ENCODE results near the gene LHFPL4. TPM values are rescaled to one million over a fixed set of nuclear protein-coding genes. Genes with fewer than 3 reads are reported as not detected.
"Not testable (repeated sequence)": the region's sequence is repeated elsewhere in the genome, so short reads cannot be mapped to it uniquely, and the experiment has no call there.

Gene LHFPL4
- total RNA-seq, 1 experiment from 2014 or later = not detected

DNA sequence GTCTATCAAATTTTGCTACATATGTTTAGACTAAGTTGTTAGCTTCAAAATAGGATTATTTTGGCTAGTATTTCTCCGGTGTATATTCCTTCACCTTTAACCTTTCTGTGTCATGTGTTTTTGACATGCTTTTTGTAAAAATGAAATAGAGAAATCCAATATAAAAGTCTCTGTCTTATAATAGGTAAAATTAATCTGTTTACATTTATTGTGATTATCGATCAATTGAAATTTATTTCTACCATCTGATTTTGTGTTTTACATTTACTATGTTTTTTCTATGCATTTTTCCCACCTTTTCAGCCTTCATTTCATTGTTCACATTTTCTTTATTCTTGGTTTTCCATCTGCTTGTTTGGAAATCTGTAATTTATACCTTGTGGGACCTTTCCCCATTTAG lies 11.7 kb upstream of the LHFPL4 start:
- ChIA-PET POLR2A (no interaction called here), CTCF (interaction anchor here (0.7 kb wide), 1 partner anchor 70 kb away, joined by 3 read pairs; no protein-coding TSS in a partner anchor)
- peaks cover 27% of the 10 kb centered on the region for H3K27me3 Mint-ChIP-seq (ENCODE audit: insufficient read depth, unreplicated experiment)
- H3K4me1 Mint-ChIP-seq (ENCODE audit: insufficient read depth, unreplicated experiment) = no peaks in the 10 kb centered on the region
- intact Hi-C loops (cut with micrococcal nuclease) = no loop called here
- no peaks in the 10 kb centered on the region for H3K9me3 Mint-ChIP-seq (ENCODE audit: unreplicated experiment)
- no peaks in the 10 kb centered on the region for H3K36me3 Mint-ChIP-seq (ENCODE audit: insufficient read depth, unreplicated experiment)
- no peak for DNase-seq (ENCODE audit: unreplicated experiment)
- H3K4me3 Mint-ChIP-seq (ENCODE audit: unreplicated experiment) = no peak overlapping the region
- TF ChIP-seq, protein P1, sequence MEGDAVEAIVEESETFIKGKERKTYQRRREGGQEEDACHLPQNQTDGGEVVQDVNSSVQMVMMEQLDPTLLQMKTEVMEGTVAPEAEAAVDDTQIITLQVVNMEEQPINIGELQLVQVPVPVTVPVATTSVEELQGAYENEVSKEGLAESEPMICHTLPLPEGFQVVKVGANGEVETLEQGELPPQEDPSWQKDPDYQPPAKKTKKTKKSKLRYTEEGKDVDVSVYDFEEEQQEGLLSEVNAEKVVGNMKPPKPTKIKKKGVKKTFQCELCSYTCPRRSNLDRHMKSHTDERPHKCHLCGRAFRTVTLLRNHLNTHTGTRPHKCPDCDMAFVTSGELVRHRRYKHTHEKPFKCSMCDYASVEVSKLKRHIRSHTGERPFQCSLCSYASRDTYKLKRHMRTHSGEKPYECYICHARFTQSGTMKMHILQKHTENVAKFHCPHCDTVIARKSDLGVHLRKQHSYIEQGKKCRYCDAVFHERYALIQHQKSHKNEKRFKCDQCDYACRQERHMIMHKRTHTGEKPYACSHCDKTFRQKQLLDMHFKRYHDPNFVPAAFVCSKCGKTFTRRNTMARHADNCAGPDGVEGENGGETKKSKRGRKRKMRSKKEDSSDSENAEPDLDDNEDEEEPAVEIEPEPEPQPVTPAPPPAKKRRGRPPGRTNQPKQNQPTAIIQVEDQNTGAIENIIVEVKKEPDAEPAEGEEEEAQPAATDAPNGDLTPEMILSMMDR (IDR thresholded peaks at IDR 0.05; ENCODE audit: unreplicated experiment) = no peak
- no TSS peak for BruUV-seq (replicated peaks)
- no peak overlapping the region for H3K27ac Mint-ChIP-seq (ENCODE audit: low read depth, unreplicated experiment)

DNA sequence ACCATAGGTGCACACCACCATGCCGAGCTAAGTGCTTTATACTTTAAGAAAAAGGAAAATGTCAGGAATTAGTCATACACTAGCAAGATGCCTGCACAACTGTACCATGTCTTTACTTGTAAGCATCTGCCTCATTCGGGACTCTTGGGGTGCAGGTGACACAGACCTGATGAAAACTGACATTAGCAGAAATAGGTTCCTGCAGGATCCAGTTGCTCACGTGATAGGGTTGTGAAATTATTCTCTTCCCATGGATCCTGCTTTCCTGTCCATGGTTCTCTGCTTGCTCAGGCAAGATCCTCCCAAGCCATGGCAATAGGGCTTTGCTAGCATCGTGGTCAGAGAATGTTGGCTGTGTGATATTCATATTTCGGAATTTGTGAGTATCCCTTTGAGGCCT lies 10.2 kb upstream of the LHFPL4 start:
- ChIA-PET CTCF (no interaction called here), POLR2A (no interaction called here)
- Mint-ChIP-seq H3K27ac (ENCODE audit: low read depth, unreplicated experiment) (no peak overlapping the region), H3K27me3 (ENCODE audit: insufficient read depth, unreplicated experiment) (peaks cover 24% of the 10 kb centered on the region), H3K4me3 (ENCODE audit: unreplicated experiment) (no peak overlapping the region), H3K36me3 (ENCODE audit: insufficient read depth, unreplicated experiment) (no peaks in the 10 kb centered on the region), H3K9me3 (ENCODE audit: unreplicated experiment) (no peaks in the 10 kb centered on the region), H3K4me1 (ENCODE audit: insufficient read depth, unreplicated experiment) (no peaks in the 10 kb centered on the region)
- intact Hi-C loops (cut with micrococcal nuclease) = no loop called here
- no peak for DNase-seq (ENCODE audit: unreplicated experiment)
- TF ChIP-seq, protein P1 (IDR thresholded peaks at IDR 0.05; ENCODE audit: unreplicated experiment) = no peak
- no TSS peak for BruUV-seq (replicated peaks)

DNA sequence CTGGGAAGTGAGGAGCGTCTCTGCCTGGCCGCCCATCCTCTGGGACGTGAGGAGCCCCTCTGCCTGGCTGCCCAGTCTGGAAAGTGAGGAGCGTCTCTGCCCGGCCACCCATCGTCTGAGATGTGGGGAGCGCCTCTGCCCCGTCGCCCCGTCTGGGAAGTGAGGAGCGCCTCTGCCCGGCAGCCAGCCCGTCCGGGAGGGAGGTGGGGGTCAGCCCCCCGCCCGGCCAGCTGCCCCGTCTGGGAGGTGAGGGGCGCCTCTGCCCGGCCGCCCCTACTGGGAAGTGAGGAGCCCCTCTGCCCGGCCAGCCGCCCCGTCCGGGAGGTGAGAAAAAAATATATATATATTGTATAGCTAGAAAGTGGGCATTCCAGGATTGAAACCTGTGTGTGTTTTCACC lies 6.4 kb upstream of the LHFPL4 start:
- CTCF ChIA-PET = interaction anchor here (0.7 kb wide), 1 partner anchor 152 kb away, joined by 3 read pairs; no protein-coding TSS in a partner anchor
- intact Hi-C loops (cut with micrococcal nuclease); BruUV-seq (replicated peaks); H3K27ac Mint-ChIP-seq (ENCODE audit: low read depth, unreplicated experiment); H3K9me3 Mint-ChIP-seq (ENCODE audit: unreplicated experiment); DNase-seq (ENCODE audit: unreplicated experiment); POLR2A ChIA-PET; H3K4me3 Mint-ChIP-seq (ENCODE audit: unreplicated experiment); H3K36me3 Mint-ChIP-seq (ENCODE audit: insufficient read depth, unreplicated experiment); H3K4me1 Mint-ChIP-seq (ENCODE audit: insufficient read depth, unreplicated experiment): not testable (repeated sequence)
- peaks cover 53% of the 10 kb centered on the region for H3K27me3 Mint-ChIP-seq (ENCODE audit: insufficient read depth, unreplicated experiment)

DNA sequence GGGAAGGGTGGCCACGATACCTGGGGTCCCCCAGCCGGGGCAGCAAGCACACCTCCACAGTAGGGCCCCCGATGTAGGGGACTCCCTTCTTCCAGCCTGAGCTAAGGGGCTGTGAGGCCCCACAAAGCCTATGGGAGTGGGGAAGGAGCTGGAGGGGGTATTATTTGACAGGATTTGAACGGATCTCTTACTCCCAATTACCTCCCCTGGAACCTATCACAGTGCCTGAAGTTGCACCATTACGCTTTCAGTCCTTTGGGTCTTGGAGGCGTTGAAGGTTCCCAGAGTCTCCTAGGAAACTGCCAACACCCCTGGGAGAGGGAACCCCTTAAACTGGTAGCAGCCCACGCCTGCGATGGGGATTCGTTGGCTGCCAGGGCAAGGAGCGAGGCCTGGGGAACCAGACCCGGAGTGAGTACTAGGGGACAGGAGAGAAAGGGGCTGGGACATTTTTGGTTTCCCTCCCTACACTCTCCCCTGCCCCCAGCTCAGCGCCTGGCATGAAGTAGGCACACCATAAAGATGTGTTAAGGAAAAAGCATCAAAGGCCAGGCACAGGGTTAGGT lies 409 bp upstream of the LHFPL4 start:
- DNase-seq (ENCODE audit: unreplicated experiment) = no peak
- H3K4me3 Mint-ChIP-seq (ENCODE audit: unreplicated experiment) = no peak overlapping the region
- H3K36me3 Mint-ChIP-seq (ENCODE audit: insufficient read depth, unreplicated experiment) = no peaks in the 10 kb centered on the region
- no peaks in the 10 kb centered on the region for H3K9me3 Mint-ChIP-seq (ENCODE audit: unreplicated experiment)
- CTCF ChIA-PET = no interaction called here
- BruUV-seq (replicated peaks) = no TSS peak
- POLR2A ChIA-PET = no interaction called here
- intact Hi-C loops (cut with micrococcal nuclease) = no loop called here
- TF ChIP-seq, protein P1 (IDR thresholded peaks at IDR 0.05; ENCODE audit: unreplicated experiment) = no peak
- peaks cover 55% of the 10 kb centered on the region for H3K27me3 Mint-ChIP-seq (ENCODE audit: insufficient read depth, unreplicated experiment)
- no peaks in the 10 kb centered on the region for H3K4me1 Mint-ChIP-seq (ENCODE audit: insufficient read depth, unreplicated experiment)
- no peak overlapping the region for H3K27ac Mint-ChIP-seq (ENCODE audit: low read depth, unreplicated experiment)
